Gastrocnemius medialis (tissue), 4 donors: ENCODE measurements around the gene CD34. TPM values are rescaled to one million over a fixed set of nuclear protein-coding genes. Genes with fewer than 3 reads are reported as not detected.
"Not testable (repeated sequence)": the region's sequence is repeated elsewhere in the genome, so short reads cannot be mapped to it uniquely, and the experiment has no call there.

Experiments
- ATAC-seq, 2 donors: fragments of 150-250 bp; one replicate each; pipeline ENCODE4 v1.9.1; 2016
- DNase-seq, 2 donors: peaks; one replicate each; pipeline ENCODE4 v3.0.0-alpha.2; 2019
- H3K27ac ChIP-seq, 4 donors: fragments of 200-600 bp; sonication (generic); 1 replicate in 1 of 4; 2 replicates in 3 of 4; pipeline ENCODE4 v1.5.1; 2016 to 2018; ENCODE audit warnings: mild to moderate bottlenecking in 2 of 4, moderate library complexity in 1 of 4
- H3K27me3 ChIP-seq, 3 donors: fragments of 200-600 bp; sonication (generic) in 2 of 3; 1 replicate in 1 of 3; 2 replicates in 2 of 3; pipeline versions ENCODE4 v1.5.1 to v1.6.0; 2016 to 2019; ENCODE audit warnings: mild to moderate bottlenecking in 1 of 3, moderate library complexity in 1 of 3
- H3K36me3 ChIP-seq, 2 donors: fragments of 200-600 bp; sonication (generic) in 1 of 2; one replicate each; pipeline ENCODE4 v1.5.1; 2017 to 2018
- H3K4me1 ChIP-seq, 2 donors: fragments of 200-600 bp; sonication (generic) in 1 of 2; one replicate each; pipeline ENCODE4 v1.5.1; 2016 to 2017; ENCODE audit warnings: mild to moderate bottlenecking in 2 of 2
- H3K4me3 ChIP-seq, 4 donors: fragments of 200-600 bp; sonication (generic) in 3 of 4; 1 replicate in 1 of 4; 2 replicates in 3 of 4; pipeline ENCODE4 v1.5.1; 2016 to 2019; ENCODE audit warnings: mild to moderate bottlenecking in 2 of 4
- H3K9me3 ChIP-seq, 3 donors: fragments of 200-600 bp; sonication (generic) in 2 of 3; 1 replicate in 1 of 3; 2 replicates in 2 of 3; pipeline ENCODE4 v1.5.1; 2016 to 2019
- POLR2A ChIP-seq, 2 donors: fragments of 450-650 bp; IDR thresholded peaks; one replicate each; pipeline ENCODE4 v1.6.1; 2017; ENCODE audit warnings: antibody characterized with exemption in 2 of 2, mild to moderate bottlenecking in 2 of 2, moderate library complexity in 2 of 2
- in situ Hi-C, 4 donors: fragments of 200-750 bp; cut with MboI; loops; one replicate each; pipeline versions ENCODE4 v1.15.0 to v1.8.0; 2017; ENCODE audit warnings: low sequenced_read_pairs in 4 of 4
- intact Hi-C: fragments of 100-400 bp; cut with DNase I; formaldehyde crosslinking; loops from one replicate; pipeline ENCODE4 v1.15.1; 2023; ENCODE audit warnings: low total_unique reads
- total RNA-seq, 4 donors: library from RNA; depleted of rRNA; stranded (reverse); fragments of >200 nt; gene quantifications; one replicate each; pipeline versions ENCODE4 v1.1.0 to v1.2.3, GENCODE V29; 2016
- TF ChIP-seq, protein P1 (sequence below), 5 experiments: fragments of 450-650 bp in 3 of 5; fragments of 200-600 bp in 2 of 5; sonication (generic) in 2 of 5; IDR thresholded peaks in 4 of 5; conservative IDR thresholded peaks in 1 of 5; 1 replicate in 4 of 5; 2 replicates in 1 of 5; pipeline ENCODE4 v1.5.1; 2016 to 2019; ENCODE audit warnings: antibody characterized with exemption in 5 of 5, mild to moderate bottlenecking in 3 of 5, moderate library complexity in 3 of 5

CD34 gene
- total RNA-seq, 4 donors from 2014 or later = 13.6 to 31.7 (median 20.7) TPM

DNA sequence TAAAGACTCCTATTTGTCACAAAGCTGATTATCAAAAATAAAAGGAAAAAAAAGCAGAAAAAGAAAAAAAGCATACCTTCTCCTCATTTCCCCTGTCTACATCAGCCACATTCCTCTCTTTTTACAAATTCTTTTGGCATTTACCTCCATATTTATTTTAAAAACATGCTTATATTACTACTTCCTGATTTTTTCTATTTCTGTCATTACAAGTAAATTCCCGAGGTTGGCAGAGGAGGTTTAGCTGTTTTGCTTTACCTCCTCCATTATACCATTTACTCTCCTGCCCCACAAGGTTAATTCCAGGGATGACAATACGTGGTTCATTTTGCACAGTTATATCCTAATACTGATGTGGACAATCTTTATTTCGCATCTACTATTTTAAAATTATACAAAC is 26.3 kb upstream of the CD34 start:
- in situ Hi-C loops (no loop called here), intact Hi-C loops (no loop called here)
- DNase-seq (no peak), ATAC-seq (no peak)
- Histone ChIP-seq H3K36me3 (no peaks in the 10 kb centered on the region), H3K4me1 (peaks cover 3 to 10% of the 10 kb centered on the region in 2 donors), H3K9me3 (no peaks in the 10 kb centered on the region), H3K27ac (no peak overlapping the region), H3K4me3 (no peak overlapping the region), H3K27me3 (no peaks in the 10 kb centered on the region)
- TF ChIP-seq, protein P1, sequence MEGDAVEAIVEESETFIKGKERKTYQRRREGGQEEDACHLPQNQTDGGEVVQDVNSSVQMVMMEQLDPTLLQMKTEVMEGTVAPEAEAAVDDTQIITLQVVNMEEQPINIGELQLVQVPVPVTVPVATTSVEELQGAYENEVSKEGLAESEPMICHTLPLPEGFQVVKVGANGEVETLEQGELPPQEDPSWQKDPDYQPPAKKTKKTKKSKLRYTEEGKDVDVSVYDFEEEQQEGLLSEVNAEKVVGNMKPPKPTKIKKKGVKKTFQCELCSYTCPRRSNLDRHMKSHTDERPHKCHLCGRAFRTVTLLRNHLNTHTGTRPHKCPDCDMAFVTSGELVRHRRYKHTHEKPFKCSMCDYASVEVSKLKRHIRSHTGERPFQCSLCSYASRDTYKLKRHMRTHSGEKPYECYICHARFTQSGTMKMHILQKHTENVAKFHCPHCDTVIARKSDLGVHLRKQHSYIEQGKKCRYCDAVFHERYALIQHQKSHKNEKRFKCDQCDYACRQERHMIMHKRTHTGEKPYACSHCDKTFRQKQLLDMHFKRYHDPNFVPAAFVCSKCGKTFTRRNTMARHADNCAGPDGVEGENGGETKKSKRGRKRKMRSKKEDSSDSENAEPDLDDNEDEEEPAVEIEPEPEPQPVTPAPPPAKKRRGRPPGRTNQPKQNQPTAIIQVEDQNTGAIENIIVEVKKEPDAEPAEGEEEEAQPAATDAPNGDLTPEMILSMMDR (IDR thresholded peaks at IDR 0.05 in 4 of 5, conservative IDR thresholded peaks at IDR 0.05 in 1 of 5) = no peak
- TF ChIP-seq POLR2A (IDR thresholded peaks at IDR 0.05) = no peak

DNA sequence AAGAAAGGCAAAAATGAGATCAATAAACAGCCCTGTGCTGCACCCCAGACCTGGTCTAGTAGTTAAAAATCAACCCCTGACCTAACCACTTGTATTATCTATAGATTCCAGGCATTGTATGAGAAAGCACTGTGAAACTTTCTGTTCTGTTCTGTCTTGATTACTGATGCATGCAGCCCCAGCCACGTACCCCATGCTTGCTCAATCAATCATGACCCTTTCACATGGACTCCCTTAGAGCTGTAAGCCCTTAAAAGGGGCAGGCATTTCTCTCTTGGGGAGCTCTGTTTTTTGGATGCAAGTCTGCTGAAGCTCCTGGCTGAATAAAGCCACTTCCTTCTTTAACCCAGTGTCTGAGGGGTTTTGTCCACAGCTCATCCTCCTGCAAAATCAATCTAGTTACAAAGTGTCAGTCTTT is 24.2 kb upstream of the CD34 start:
- Histone ChIP-seq H3K27me3 (no peaks in the 10 kb centered on the region), H3K36me3 (no peaks in the 10 kb centered on the region), H3K4me3 (no peak overlapping the region), H3K4me1 (no peaks in the 10 kb centered on the region), H3K27ac (no peak overlapping the region), H3K9me3 (peaks cover 0 to 8% (median 0%) of the 10 kb centered on the region in 3 donors)
- ATAC-seq (no peak), DNase-seq (no peak)
- intact Hi-C loops = no loop called here
- in situ Hi-C loops = no loop called here
- TF ChIP-seq, protein P1 (IDR thresholded peaks at IDR 0.05 in 4 of 5, conservative IDR thresholded peaks at IDR 0.05 in 1 of 5) = no peak
- no peak for TF ChIP-seq POLR2A (IDR thresholded peaks at IDR 0.05)

DNA sequence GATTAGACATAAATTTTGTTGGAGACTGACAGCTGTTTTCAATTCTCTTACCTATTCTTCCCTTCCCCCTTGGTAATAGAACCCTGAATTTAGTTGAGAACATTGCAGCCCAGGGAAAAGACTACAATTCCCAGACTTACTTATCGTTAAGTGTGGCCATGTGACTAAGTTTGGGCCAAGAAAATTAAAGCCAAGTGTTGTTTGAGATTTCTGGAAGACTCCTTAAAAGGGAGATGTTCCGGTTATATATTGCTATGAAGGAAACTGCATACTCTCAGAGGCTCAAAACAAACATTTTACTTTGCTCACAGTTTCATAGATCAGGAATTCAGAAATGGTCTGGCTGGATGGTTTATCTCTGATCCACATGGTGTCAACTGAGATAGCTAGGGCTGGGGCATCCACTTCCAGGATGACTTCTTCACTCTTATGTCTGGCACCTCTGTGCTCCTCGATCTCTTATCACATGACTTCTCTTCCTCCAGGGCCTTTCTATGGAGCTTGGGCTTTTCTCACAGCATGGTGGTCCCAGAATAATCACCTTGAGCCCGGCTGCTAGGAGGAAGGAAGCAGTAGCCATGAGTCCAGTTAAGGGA is 22.4 kb upstream of the CD34 start:
- DNase-seq (no peak), ATAC-seq (no peak)
- Histone ChIP-seq H3K36me3 (no peaks in the 10 kb centered on the region), H3K4me1 (no peaks in the 10 kb centered on the region), H3K27me3 (no peaks in the 10 kb centered on the region), H3K9me3 (peaks cover 0 to 8% (median 0%) of the 10 kb centered on the region in 3 donors), H3K4me3 (no peak overlapping the region), H3K27ac (no peak overlapping the region)
- no peak for TF ChIP-seq POLR2A (IDR thresholded peaks at IDR 0.05)
- TF ChIP-seq, protein P1 (IDR thresholded peaks at IDR 0.05 in 4 of 5, conservative IDR thresholded peaks at IDR 0.05 in 1 of 5) = no peak
- intact Hi-C loops = no loop called here
- in situ Hi-C loops = no loop called here

DNA sequence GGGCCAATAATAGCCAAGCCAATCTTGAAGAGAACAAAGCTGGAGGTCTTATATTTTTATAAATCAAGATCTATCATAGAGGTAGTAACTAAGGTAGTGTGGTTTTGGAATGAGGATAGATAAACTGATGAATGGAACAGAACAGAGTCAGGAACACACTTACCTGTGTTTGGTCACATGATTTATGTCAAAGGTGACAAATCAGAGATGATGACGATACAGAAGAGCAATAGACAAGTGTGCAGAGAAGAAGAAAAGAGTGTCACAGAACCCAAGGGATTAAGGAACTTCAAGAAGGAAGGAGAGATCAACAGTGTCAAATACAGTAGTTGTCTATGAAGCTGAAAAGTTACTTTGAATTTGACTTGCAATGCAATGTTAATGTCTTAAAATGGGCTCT is 16.1 kb upstream of the CD34 start:
- no peak for ATAC-seq
- no peak for DNase-seq
- intact Hi-C loops (no loop called here), in situ Hi-C loops (no loop called here)
- Histone ChIP-seq H3K9me3 (peaks cover 0 to 8% (median 0%) of the 10 kb centered on the region in 3 donors), H3K27me3 (no peaks in the 10 kb centered on the region), H3K4me3 (no peak overlapping the region), H3K27ac (no peak overlapping the region), H3K4me1 (peaks cover 34% of the 10 kb centered on the region in 2 donors), H3K36me3 (no peaks in the 10 kb centered on the region)
- no peak for TF ChIP-seq POLR2A (IDR thresholded peaks at IDR 0.05)
- TF ChIP-seq, protein P1 (IDR thresholded peaks at IDR 0.05 in 4 of 5, conservative IDR thresholded peaks at IDR 0.05 in 1 of 5) = no peak

DNA sequence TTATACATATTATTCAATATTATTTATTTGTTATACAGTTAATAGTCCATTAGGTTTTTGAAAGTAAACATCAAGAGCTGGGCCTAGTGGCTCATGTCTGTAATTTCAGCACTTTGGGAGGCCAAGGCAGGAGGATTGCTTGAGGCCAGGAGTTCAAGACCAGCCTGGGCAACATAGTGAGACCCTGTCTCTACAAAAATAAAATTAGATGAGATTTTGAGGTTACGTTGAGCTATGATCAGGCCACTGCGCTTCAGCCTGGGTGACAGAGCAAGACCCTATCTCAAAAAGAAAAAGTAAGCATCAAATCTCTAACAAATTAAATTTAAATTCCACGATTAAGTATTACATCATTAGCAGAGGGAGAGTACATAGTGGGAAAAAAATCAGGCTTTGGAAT is 15.0 kb upstream of the CD34 start:
- in situ Hi-C loops, DNase-seq: not testable (repeated sequence)
- peak overlapping the region in 1 of 4 donors; percentile 70 for H3K27ac ChIP-seq

More for the DNA sequence above, 15.0 kb upstream of the CD34 start:
- intact Hi-C loops, ATAC-seq, H3K4me3 ChIP-seq, H3K9me3 ChIP-seq, H3K27me3 ChIP-seq, H3K36me3 ChIP-seq: not testable (repeated sequence)
- peaks cover 36 to 43% of the 10 kb centered on the region in 2 donors for H3K4me1 ChIP-seq
